ENCODE results near the gene PDCD1. TPM values are rescaled to one million over a fixed set of nuclear protein-coding genes. Genes with fewer than 3 reads are reported as not detected.
A peak's percentile ranks its signal among the peaks of the same experiment; 100 is the strongest.

PDCD1 gene
- total and polyA plus RNA-seq, 2 of the 13 experiments (the other 11 are each of a cell fraction or from before 2014, with no cell fraction given): 0.04 TPM; not detected in 1

GRCh38 chr2:241818943-241819270 lies 39.8 kb downstream of the PDCD1 start (continued):
- no peak for TF ChIP-seq CSRNP2 (CRISPR knock-in tag; conservative IDR thresholded peaks at IDR 0.05; ENCODE audit: low read depth)
- 0 out of 2 replicates have a peak, but pooled peaks have one; percentile 27 for TF ChIP-seq PBX2 (CRISPR knock-in tag; IDR thresholded peaks at IDR 0.05)
- TF ChIP-seq ZEB1 (IDR thresholded peaks at IDR 0.05; ENCODE audit: insufficient replicate concordance, low read depth): no peak
- peak; percentile 54; the same call in 1 of the 2 replicates for TF ChIP-seq MAZ (IDR thresholded peaks at IDR 0.05; ENCODE audit: borderline replicate concordance, low read depth, low read length)
- peak; percentile 93 for TF ChIP-seq MAZ (CRISPR knock-in tag; IDR thresholded peaks at IDR 0.05; ENCODE audit: low read depth)
- TF ChIP-seq ZBTB21 (CRISPR knock-in tag; IDR thresholded peaks at IDR 0.05): 0 out of 2 replicates have a peak, but pooled peaks have one; percentile 16
- TF ChIP-seq SAP130 (CRISPR knock-in tag; IDR thresholded peaks at IDR 0.05; ENCODE audit: low read depth): peak; percentile 89
- peak; percentile 92; the same call in 1 of the 2 replicates for TF ChIP-seq NR2F2 (IDR thresholded peaks at IDR 0.05; ENCODE audit: borderline replicate concordance, low read depth)
- 0 out of 2 replicates have a peak, but pooled peaks have one; percentile 69 for TF ChIP-seq NFATC3 (CRISPR knock-in tag; IDR thresholded peaks at IDR 0.05)
- no peak for TF ChIP-seq ELF4 (CRISPR knock-in tag; IDR thresholded peaks at IDR 0.05; ENCODE audit: borderline replicate concordance)
- peak; percentile 57; the same call in 2 of the 3 replicates for TF ChIP-seq MXI1 (IDR thresholded peaks at IDR 0.05; ENCODE audit: borderline replicate concordance, low read depth, low read length)
- TF ChIP-seq HINFP (CRISPR knock-in tag; IDR thresholded peaks at IDR 0.05; ENCODE audit: low read depth): peak; percentile 91
- TF ChIP-seq STAG1 (CRISPR knock-in tag; IDR thresholded peaks at IDR 0.05): no peak; the same call in 1 of the 2 replicates
- TF ChIP-seq NPAS2 (CRISPR knock-in tag; IDR thresholded peaks at IDR 0.05; ENCODE audit: borderline replicate concordance): peak; percentile 96
- peak; percentile 84; the same call in 1 of the 2 replicates for TF ChIP-seq ZNF451 (CRISPR knock-in tag; IDR thresholded peaks at IDR 0.05)
- peak; percentile 89 for TF ChIP-seq ZNF224 (CRISPR knock-in tag; IDR thresholded peaks at IDR 0.05)
- peak; percentile 80; the same call in 1 of the 2 replicates for TF ChIP-seq CEBPB (IDR thresholded peaks at IDR 0.05; ENCODE audit: borderline replicate concordance, low read depth, low read length)
- TF ChIP-seq EZH2 (conservative IDR thresholded peaks at IDR 0.05; ENCODE audit: low read depth, low read length): no peak
- TF ChIP-seq ZKSCAN8 (CRISPR knock-in tag; IDR thresholded peaks at IDR 0.05; ENCODE audit: borderline replicate concordance): peak; percentile 82; the same call in 1 of the 2 replicates
- TF ChIP-seq SOX13 (IDR thresholded peaks at IDR 0.05): no peak; the same call in 1 of the 2 replicates
- TF ChIP-seq SOX13 (CRISPR knock-in tag; conservative IDR thresholded peaks at IDR 0.05 in 1 of 2, IDR thresholded peaks at IDR 0.05 in 1 of 2): peak in 1 of 2 experiments; percentile 86; a peak in 2 of 4 replicates
- TF ChIP-seq SP2 (CRISPR knock-in tag; IDR thresholded peaks at IDR 0.05): no peak
- peak; percentile 29 for TF ChIP-seq IKZF4 (CRISPR knock-in tag; IDR thresholded peaks at IDR 0.05; ENCODE audit: borderline replicate concordance, low read depth, not compliant biosample characterization)
